ENCODE results near the gene TEX35. TPM values are rescaled to one million over a fixed set of nuclear protein-coding genes. Genes with fewer than 3 reads are reported as not detected.

TEX35 gene
- total RNA-seq, 5 donors from 2014 or later (not counting 1 experiment from before 2014, with no cell fraction given) = not detected

- H3K4me3 ChIP-seq (ENCODE audit: control insufficient read depth in 1 of 2, extremely low read depth in 1 of 2, low read length in 1 of 2) = no peak overlapping the region
- peaks cover 0 to 9% (median 9%) of the 10 kb centered on the region in 3 donors for H3K4me1 Mint-ChIP-seq
- DNase-seq (no peak), ATAC-seq (replicated peaks in 1 of 4) (no peak)
- no peaks in the 10 kb centered on the region for H3K9me3 Mint-ChIP-seq
- ChIA-PET CTCF (interaction anchor here in 1 of 2 donors (0.8 to 1.3 kb wide), 2 partner anchors 217 to 467 kb away, joined by 3 to 4 read pairs; no protein-coding TSS in a partner anchor), POLR2A (no interaction called here)
- H3K27me3 Mint-ChIP-seq = peaks cover 2 to 4% of the 10 kb centered on the region in 2 donors
- no peaks in the 10 kb centered on the region for H3K36me3 Mint-ChIP-seq
- no peaks in the 10 kb centered on the region for H3K9me3 ChIP-seq
- peaks cover 0 to 10% of the 10 kb centered on the region in 2 experiments for H3K27me3 ChIP-seq (replicated peaks in 1 of 2; ENCODE audit: control insufficient read depth in 2 of 2, extremely low read depth in 1 of 2, insufficient read depth in 2 of 2, low read length in 1 of 2)
- H3K27ac Mint-ChIP-seq = no peak overlapping the region
- H3K4me1 ChIP-seq (ENCODE audit: control insufficient read depth in 1 of 2, extremely low read depth in 1 of 2, insufficient read depth in 2 of 2, low read length in 2 of 2) = peaks cover 0 to 9% of the 10 kb centered on the region in 2 experiments
- WGBS (ENCODE audit: insufficient coverage) = 97% methylated on average over 4 of the region's 5 CpGs
- H3K36me3 ChIP-seq (ENCODE audit: control insufficient read depth in 2 of 2, extremely low read depth in 1 of 2, insufficient read depth in 1 of 2, low read length in 1 of 2) = no peaks in the 10 kb centered on the region
- H3K4me3 Mint-ChIP-seq = no peak overlapping the region
- H3K27ac ChIP-seq (ENCODE audit: low read length) = no peak overlapping the region
Measured at GRCh38 chr1:178536329-178536728, 23.4 kb downstream of the TEX35 start.

- ATAC-seq (replicated peaks in 1 of 4) (no peak), DNase-seq (no peak)
- Mint-ChIP-seq H3K4me3 (no peak overlapping the region), H3K4me1 (peaks cover 3 to 11% (median 9%) of the 10 kb centered on the region in 3 donors), H3K36me3 (no peaks in the 10 kb centered on the region), H3K27ac (no peak overlapping the region), H3K27me3 (peaks cover 2 to 4% of the 10 kb centered on the region in 2 donors), H3K9me3 (no peaks in the 10 kb centered on the region)
- POLR2A ChIA-PET = no interaction called here
- CTCF ChIA-PET = interaction anchor here in 1 of 2 donors (1.3 kb wide), 1 partner anchor 466 kb away, joined by 4 read pairs; no protein-coding TSS in a partner anchor
- Histone ChIP-seq H3K4me1 (ENCODE audit: control insufficient read depth in 1 of 2, extremely low read depth in 1 of 2, insufficient read depth in 2 of 2, low read length in 2 of 2) (peaks cover 0 to 14% of the 10 kb centered on the region in 2 experiments), H3K36me3 (ENCODE audit: control insufficient read depth in 2 of 2, extremely low read depth in 1 of 2, insufficient read depth in 1 of 2, low read length in 1 of 2) (no peaks in the 10 kb centered on the region), H3K27ac (ENCODE audit: low read length) (no peak overlapping the region), H3K9me3 (no peaks in the 10 kb centered on the region), H3K4me3 (ENCODE audit: control insufficient read depth in 1 of 2, extremely low read depth in 1 of 2, low read length in 1 of 2) (no peak overlapping the region), H3K27me3 (replicated peaks in 1 of 2; ENCODE audit: control insufficient read depth in 2 of 2, extremely low read depth in 1 of 2, insufficient read depth in 2 of 2, low read length in 1 of 2) (peaks cover 0 to 9% of the 10 kb centered on the region in 2 experiments)
- WGBS (ENCODE audit: insufficient coverage) = 88% methylated on average over 6 of the region's 7 CpGs
Measured at GRCh38 chr1:178536844-178537371, 24.0 kb downstream of the TEX35 start.

GRCh38 chr1:178537382-178538090 lies 24.6 kb downstream of the TEX35 start:
- Histone ChIP-seq H3K4me3 (ENCODE audit: control insufficient read depth in 1 of 2, extremely low read depth in 1 of 2, low read length in 1 of 2) (no peak overlapping the region), H3K27ac (ENCODE audit: low read length) (no peak overlapping the region), H3K9me3 (no peaks in the 10 kb centered on the region), H3K4me1 (ENCODE audit: control insufficient read depth in 1 of 2, extremely low read depth in 1 of 2, insufficient read depth in 2 of 2, low read length in 2 of 2) (peaks cover 0 to 10% of the 10 kb centered on the region in 2 experiments), H3K36me3 (ENCODE audit: control insufficient read depth in 2 of 2, extremely low read depth in 1 of 2, insufficient read depth in 1 of 2, low read length in 1 of 2) (no peaks in the 10 kb centered on the region), H3K27me3 (replicated peaks in 1 of 2; ENCODE audit: control insufficient read depth in 2 of 2, extremely low read depth in 1 of 2, insufficient read depth in 2 of 2, low read length in 1 of 2) (peaks cover 0 to 7% of the 10 kb centered on the region in 2 experiments)
- H3K4me3 Mint-ChIP-seq = no peak overlapping the region
- no peaks in the 10 kb centered on the region for H3K36me3 Mint-ChIP-seq
- 89% methylated on average over 20 of the region's 20 CpGs for WGBS (ENCODE audit: insufficient coverage)
- no peak overlapping the region for H3K27ac Mint-ChIP-seq
- peaks cover 2 to 4% of the 10 kb centered on the region in 2 donors for H3K27me3 Mint-ChIP-seq
- no peak for ATAC-seq (replicated peaks in 1 of 4)
- ChIA-PET CTCF (interaction anchor here in 1 of 2 donors (1.1 to 1.6 kb wide), 2 partner anchors 12 to 466 kb away, joined by 5 to 6 read pairs; no protein-coding TSS in a partner anchor), POLR2A (no interaction called here)
- peaks cover 5 to 11% (median 5%) of the 10 kb centered on the region in 3 donors for H3K4me1 Mint-ChIP-seq
- DNase-seq = no peak
- H3K9me3 Mint-ChIP-seq = no peaks in the 10 kb centered on the region

GRCh38 chr1:178538192-178538916 lies 25.4 kb downstream of the TEX35 start:
- WGBS (ENCODE audit: insufficient coverage) = 55% methylated on average over 2 of the region's 9 CpGs
- no peak overlapping the region for H3K4me3 ChIP-seq (ENCODE audit: control insufficient read depth in 1 of 2, extremely low read depth in 1 of 2, low read length in 1 of 2)
- ATAC-seq (replicated peaks in 1 of 4) (no peak), DNase-seq (no peak)
- CTCF ChIA-PET = interaction anchor here in 1 of 2 donors (0.6 to 1.6 kb wide), 3 partner anchors 12 to 628 kb away, joined by 4 to 6 read pairs (median 5); no protein-coding TSS in a partner anchor
- Mint-ChIP-seq H3K36me3 (no peaks in the 10 kb centered on the region), H3K27me3 (peaks cover 0 to 4% of the 10 kb centered on the region in 2 donors), H3K27ac (no peak overlapping the region), H3K4me1 (peaks cover 7 to 14% (median 8%) of the 10 kb centered on the region in 3 donors), H3K4me3 (no peak overlapping the region), H3K9me3 (no peaks in the 10 kb centered on the region)
- no peaks in the 10 kb centered on the region for H3K9me3 ChIP-seq
- H3K27ac ChIP-seq (ENCODE audit: low read length) = no peak overlapping the region
- H3K27me3 ChIP-seq (replicated peaks in 1 of 2; ENCODE audit: control insufficient read depth in 2 of 2, extremely low read depth in 1 of 2, insufficient read depth in 2 of 2, low read length in 1 of 2) = peaks cover 0 to 7% of the 10 kb centered on the region in 2 experiments
- POLR2A ChIA-PET = no interaction called here
- H3K36me3 ChIP-seq (ENCODE audit: control insufficient read depth in 2 of 2, extremely low read depth in 1 of 2, insufficient read depth in 1 of 2, low read length in 1 of 2) = no peaks in the 10 kb centered on the region
- peaks cover 0 to 18% of the 10 kb centered on the region in 2 experiments for H3K4me1 ChIP-seq (ENCODE audit: control insufficient read depth in 1 of 2, extremely low read depth in 1 of 2, insufficient read depth in 2 of 2, low read length in 2 of 2)

GRCh38 chr1:178539291-178539690 lies 26.4 kb downstream of the TEX35 start:
- Histone ChIP-seq H3K9me3 (no peaks in the 10 kb centered on the region), H3K4me3 (ENCODE audit: control insufficient read depth in 1 of 2, extremely low read depth in 1 of 2, low read length in 1 of 2) (no peak overlapping the region), H3K27ac (ENCODE audit: low read length) (no peak overlapping the region), H3K4me1 (ENCODE audit: control insufficient read depth in 1 of 2, extremely low read depth in 1 of 2, insufficient read depth in 2 of 2, low read length in 2 of 2) (peaks cover 0 to 19% of the 10 kb centered on the region in 2 experiments), H3K36me3 (ENCODE audit: control insufficient read depth in 2 of 2, extremely low read depth in 1 of 2, insufficient read depth in 1 of 2, low read length in 1 of 2) (no peaks in the 10 kb centered on the region), H3K27me3 (replicated peaks in 1 of 2; ENCODE audit: control insufficient read depth in 2 of 2, extremely low read depth in 1 of 2, insufficient read depth in 2 of 2, low read length in 1 of 2) (peaks cover 0 to 7% of the 10 kb centered on the region in 2 experiments)
- no peak for ATAC-seq (replicated peaks in 1 of 4)
- Mint-ChIP-seq H3K9me3 (no peaks in the 10 kb centered on the region), H3K27ac (no peak overlapping the region), H3K4me3 (no peak overlapping the region), H3K36me3 (no peaks in the 10 kb centered on the region), H3K27me3 (peaks cover 0 to 4% of the 10 kb centered on the region in 2 donors), H3K4me1 (peaks cover 9 to 17% (median 11%) of the 10 kb centered on the region in 3 donors)
- POLR2A ChIA-PET = no interaction called here
- WGBS (ENCODE audit: insufficient coverage) = 92% methylated on average over 7 of the region's 7 CpGs
- no peak for DNase-seq
- CTCF ChIA-PET = interaction anchor here in 1 of 2 donors (0.6 kb wide), 1 partner anchor 225 kb away, joined by 3 read pairs; no protein-coding TSS in a partner anchor

GRCh38 chr1:178540204-178540603 lies 27.3 kb downstream of the TEX35 start:
- DNase-seq (no peak), ATAC-seq (replicated peaks in 1 of 4) (no peak)
- Histone ChIP-seq H3K4me3 (ENCODE audit: control insufficient read depth in 1 of 2, extremely low read depth in 1 of 2, low read length in 1 of 2) (no peak overlapping the region), H3K36me3 (ENCODE audit: control insufficient read depth in 2 of 2, extremely low read depth in 1 of 2, insufficient read depth in 1 of 2, low read length in 1 of 2) (no peaks in the 10 kb centered on the region), H3K9me3 (no peaks in the 10 kb centered on the region), H3K4me1 (ENCODE audit: control insufficient read depth in 1 of 2, extremely low read depth in 1 of 2, insufficient read depth in 2 of 2, low read length in 2 of 2) (peaks cover 0 to 19% of the 10 kb centered on the region in 2 experiments), H3K27ac (ENCODE audit: low read length) (no peak overlapping the region), H3K27me3 (replicated peaks in 1 of 2; ENCODE audit: control insufficient read depth in 2 of 2, extremely low read depth in 1 of 2, insufficient read depth in 2 of 2, low read length in 1 of 2) (peaks cover 0 to 7% of the 10 kb centered on the region in 2 experiments)
- H3K9me3 Mint-ChIP-seq = no peaks in the 10 kb centered on the region
- peaks cover 2% of the 10 kb centered on the region for H3K36me3 Mint-ChIP-seq
- H3K4me3 Mint-ChIP-seq = no peak overlapping the region
- ChIA-PET CTCF (interaction anchor here in 1 of 2 donors (0.6 to 1.3 kb wide), 4 partner anchors 8 to 942 kb away, joined by 3 to 4 read pairs (median 3); no protein-coding TSS in a partner anchor), POLR2A (no interaction called here)
- peaks cover 0 to 4% of the 10 kb centered on the region in 2 donors for H3K27me3 Mint-ChIP-seq
- 80% methylated on average over 2 of the region's 6 CpGs for WGBS (ENCODE audit: insufficient coverage)
- H3K4me1 Mint-ChIP-seq = peaks cover 9 to 17% (median 11%) of the 10 kb centered on the region in 3 donors
- no peak overlapping the region for H3K27ac Mint-ChIP-seq

All from T-cell (primary cell).